Measurements from ENCODE around the gene ARFRP1.
"Not testable (repeated sequence)": the region's sequence is repeated elsewhere in the genome, so short reads cannot be mapped to it uniquely, and the experiment has no call there.

The ARFRP1 gene

DNA sequence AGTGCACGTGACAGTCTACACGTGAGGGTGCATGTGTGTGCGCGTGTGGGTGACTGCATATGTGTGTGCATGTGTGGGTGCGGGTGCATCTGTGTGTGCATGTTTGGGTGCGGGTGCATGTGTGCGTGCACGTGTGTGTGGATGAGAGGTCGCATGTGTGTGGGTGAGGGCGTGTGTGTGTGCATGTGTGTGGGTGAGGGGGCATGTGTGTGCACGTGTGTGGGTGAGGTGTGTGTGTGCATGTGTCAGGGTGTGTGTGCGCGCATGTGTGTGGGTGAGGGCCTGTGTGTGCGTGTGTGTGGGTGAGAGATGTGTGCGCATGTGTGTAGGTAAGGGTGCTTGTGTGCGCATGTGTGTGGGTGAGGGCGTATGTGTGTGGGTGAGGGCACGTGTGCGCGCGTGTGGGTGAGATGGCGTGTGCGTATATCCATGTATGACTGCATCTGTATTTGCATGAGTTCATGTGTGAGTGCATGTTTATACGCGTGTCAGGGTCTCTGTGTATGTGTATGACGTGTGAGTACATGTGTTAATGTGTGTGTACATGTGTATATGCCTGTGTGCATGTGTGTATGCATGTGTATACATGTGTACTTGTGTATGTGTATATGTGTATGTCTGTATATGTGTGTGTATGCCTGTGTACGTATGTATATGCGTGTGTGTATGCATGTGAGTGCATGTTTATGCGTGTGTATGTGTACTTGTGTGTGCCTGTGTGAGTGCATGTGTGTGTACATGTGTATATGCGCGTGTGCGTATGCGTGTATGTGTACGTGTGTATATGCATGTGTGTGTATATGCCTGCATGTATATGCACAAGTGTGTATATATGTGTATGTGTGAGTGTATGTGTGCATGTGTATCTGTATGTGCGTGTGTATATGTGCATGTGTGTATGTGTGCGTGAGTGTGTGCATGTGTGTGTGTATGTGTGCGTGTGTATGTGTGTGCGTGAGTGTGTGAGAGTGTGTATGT, 24.6 kb upstream of the ARFRP1 start:
- DNase-seq (ENCODE audit: low read depth in 1 of 2, low spot score in 1 of 2), result no peak

DNA sequence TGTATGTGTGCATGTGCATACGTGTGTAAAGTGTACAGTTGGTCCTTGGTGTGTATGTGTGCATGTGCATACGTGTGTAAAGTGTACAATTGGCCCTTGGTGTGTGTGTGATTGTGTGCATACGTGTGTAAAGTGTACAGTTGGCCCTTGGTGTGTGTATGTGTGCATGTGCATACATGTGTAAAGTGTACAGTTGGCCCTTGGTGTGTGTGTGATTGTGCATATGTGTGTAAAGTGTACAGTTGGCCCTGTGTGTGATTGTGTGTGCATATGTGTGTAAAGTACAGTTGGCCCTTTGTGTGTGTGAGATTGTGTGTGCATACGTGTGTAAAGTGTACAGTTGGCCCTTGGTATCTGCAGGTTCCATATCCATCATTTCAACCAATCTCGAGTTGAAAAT, 23.6 kb upstream of the ARFRP1 start:
- no peak for DNase-seq (ENCODE audit: low read depth in 1 of 2, low spot score in 1 of 2)

DNA sequence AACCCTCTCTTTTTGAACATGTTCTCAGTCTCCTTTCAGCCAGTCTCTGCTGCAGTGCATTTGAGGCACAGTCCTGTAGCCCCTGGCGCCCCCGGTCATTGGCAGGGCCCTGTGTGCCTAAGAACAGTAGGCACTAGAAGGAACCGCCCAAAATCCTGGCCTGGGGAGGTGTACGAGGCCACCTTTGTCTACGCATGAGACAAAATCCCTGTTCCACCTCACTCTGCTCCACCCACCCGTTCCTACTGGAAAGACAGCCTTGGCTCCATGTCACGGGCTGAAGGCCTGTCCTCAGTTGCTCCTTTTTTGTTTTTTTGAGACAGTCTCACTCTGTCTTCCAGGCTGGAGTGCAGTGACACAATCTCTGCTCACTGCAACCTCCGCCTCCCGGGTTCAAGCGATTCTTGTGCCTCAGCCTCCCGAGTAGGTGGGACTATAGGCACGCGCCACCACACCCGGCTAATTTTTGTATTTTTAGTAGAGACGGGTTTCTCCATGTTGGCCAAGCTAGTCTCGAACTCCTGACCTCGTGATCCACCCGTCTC, 22.5 kb upstream of the ARFRP1 start:
- not testable (repeated sequence) for DNase-seq (ENCODE audit: low read depth in 1 of 2, low spot score in 1 of 2)

DNA sequence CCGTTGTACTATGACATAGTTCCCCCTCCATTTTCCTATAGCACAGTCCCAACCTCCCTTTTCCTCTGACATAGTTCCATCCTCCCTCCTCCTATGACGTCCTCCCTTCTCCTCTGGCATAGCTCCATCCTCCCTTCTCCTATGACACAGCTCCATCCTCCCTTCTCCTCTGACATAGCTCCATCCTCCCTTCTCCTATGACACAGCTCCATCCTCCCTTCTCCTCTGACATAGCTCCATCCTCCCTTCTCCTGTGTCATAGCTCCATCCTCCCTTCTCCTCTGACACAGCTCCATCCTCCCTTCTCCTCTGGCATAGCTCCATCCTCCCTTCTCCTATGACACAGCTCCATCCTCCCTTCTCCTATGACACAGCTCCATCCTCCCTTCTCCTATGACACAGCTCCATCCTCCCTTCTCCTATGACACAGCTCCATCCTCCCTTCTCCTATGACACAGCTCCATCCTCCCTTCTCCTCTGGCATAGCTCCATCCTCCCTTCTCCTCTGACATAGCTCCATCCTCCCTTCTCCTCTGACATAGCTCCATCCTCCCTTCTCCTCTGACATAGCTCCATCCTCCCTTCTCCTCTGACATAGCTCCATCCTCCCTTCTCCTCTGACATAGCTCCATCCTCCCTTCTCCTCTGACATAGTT, 15.3 kb upstream of the ARFRP1 start:
- not testable (repeated sequence) for DNase-seq (ENCODE audit: low read depth in 1 of 2, low spot score in 1 of 2)

DNA sequence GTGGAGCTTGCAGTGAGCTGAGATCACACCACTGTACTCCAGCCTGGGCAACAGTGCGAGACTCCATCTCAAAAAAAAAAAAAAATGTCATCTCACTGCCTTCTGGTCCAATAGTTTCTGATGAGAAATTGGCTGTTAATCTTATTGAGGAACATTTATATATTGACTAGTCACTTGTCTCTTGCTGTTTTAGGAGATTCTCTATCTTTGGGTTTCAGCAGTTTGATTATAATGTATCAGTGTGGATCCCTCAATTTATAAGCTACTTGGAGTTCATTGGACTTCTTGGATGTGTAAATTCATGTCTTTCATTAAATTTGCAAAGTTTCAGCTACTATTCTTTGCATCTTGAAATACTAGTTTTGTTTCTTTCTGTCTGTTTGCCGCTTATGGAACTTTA, 11.2 kb upstream of the ARFRP1 start:
- DNase-seq (ENCODE audit: low read depth in 1 of 2, low spot score in 1 of 2), result no peak

DNA sequence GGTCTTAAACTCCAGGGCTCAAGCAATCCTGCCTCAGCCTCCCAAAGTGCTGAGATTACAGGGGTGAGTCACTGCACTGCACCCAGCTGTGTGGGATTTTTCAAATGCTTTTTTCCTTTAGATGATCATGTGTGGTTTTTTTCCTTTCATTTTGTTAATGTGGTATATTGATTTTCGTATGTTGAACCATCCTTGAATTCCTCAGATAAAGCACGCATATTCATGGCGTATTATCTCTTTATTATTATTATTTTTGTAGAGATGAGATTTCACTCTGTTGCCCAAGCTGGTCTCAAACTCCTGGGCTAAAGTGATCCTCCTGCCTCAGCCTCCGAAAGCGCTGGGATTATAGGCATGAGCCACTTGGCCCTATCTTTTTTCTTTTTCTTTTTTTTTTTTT, 7.1 kb upstream of the ARFRP1 start:
- no peak for DNase-seq (ENCODE audit: low read depth in 1 of 2, low spot score in 1 of 2)

DNA sequence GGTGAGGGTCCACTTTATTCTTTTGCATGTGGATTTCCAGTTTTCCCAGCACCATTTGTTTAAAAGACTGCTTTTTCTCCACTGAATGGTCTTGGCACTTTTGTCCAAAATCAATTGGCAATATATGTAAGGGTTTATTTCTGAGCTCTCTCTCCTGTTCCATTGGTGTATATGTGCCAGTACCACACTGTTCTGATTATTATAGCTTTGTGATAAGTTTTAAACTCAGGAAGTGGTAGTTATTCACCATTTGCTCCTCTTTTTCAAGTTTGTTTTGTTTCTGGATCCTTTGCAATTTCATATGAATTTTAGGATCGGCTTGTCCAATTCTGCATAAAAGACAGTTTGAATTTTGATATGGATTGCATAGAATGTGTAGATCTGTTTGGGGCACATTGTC, 4.4 kb upstream of the ARFRP1 start:
- DNase-seq (ENCODE audit: low read depth in 1 of 2, low spot score in 1 of 2), result no peak

DNA sequence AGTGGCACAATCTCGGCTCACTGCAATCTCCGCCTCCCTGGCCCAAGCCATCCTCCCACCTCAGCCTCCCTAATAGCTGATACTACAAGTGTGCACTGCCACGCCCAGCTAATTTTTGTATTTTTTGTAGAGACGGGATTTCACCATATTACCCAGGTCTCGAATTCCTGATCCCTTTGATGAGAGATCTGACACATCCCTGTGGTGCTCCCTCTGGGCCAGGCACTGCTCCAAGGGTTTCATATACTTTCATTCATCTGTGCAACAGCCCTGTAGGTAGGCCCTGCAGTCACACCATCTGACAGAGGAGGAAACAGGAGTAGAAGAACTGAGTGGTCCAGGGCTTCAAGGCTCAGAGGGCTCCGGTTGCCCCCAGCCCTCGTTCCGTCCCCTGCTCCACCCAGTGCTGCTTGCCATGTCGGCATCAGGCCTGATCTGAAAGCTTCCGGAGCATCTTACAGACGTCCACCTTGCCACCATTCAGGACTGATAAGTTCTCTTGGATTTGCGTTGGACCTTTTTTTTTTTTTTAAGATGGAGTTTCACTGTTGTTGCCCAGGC, 3.4 kb upstream of the ARFRP1 start:
- no peak for DNase-seq (ENCODE audit: low read depth in 1 of 2, low spot score in 1 of 2)

DNA sequence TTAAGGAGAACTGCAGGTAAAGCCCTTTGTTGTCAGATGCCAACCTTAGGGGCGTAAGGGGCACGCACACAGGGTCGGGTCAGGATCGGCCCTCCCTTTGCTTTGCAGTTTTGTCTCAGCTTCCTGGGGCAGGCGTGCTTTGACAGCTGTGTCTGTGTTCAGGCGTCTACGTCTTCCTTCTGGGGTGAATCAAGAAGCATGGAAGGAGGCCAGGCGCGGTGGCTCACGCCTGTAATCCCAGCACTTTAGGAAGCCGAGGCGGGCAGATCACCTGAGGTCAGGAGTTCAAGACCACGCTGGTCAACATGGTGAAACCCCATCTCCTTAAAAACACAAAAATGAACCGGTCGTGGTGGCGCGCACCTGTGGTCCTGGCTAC, 1.4 kb upstream of the ARFRP1 start:
- no peak for DNase-seq (ENCODE audit: low read depth in 1 of 2, low spot score in 1 of 2)

DNA sequence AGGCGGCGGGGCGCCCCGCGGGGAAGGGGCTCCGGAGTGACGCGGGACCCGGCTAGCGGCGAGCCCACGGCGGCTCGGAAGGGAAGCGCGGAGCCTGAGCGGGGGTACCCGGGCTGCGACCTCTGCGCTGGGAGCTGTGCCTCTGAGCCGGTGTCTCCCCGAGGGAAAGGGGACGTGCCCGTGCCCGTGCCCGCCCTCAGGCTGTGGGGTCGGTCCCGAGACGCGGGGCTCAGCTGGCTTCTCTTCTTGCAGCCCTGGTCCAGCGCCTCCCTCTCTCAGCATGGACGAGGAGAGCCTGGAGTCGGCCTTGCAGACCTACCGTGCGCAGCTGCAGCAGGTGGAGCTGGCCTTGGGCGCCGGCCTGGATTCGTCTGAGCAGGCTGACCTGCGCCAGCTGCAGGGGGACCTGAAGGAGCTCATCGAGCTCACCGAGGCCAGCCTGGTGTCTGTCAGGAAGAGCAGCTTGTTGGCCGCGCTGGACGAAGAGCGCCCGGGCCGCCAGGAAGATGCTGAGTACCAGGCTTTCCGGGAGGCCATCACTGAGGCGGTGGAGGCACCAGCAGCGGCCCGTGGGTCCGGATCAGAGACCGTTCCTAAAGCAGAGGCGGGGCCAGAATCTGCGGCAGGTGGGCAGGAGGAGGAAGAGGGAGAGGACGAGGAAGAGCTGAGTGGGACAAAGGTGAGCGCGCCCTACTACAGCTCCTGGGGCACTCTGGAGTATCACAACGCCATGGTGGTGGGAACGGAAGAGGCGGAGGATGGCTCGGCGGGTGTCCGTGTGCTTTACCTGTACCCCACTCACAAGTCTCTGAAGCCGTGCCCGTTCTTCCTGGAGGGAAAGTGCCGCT, 749 bp upstream of the ARFRP1 start:
- DNase-seq (ENCODE audit: low read depth in 1 of 2, low spot score in 1 of 2), result no peak

DNA sequence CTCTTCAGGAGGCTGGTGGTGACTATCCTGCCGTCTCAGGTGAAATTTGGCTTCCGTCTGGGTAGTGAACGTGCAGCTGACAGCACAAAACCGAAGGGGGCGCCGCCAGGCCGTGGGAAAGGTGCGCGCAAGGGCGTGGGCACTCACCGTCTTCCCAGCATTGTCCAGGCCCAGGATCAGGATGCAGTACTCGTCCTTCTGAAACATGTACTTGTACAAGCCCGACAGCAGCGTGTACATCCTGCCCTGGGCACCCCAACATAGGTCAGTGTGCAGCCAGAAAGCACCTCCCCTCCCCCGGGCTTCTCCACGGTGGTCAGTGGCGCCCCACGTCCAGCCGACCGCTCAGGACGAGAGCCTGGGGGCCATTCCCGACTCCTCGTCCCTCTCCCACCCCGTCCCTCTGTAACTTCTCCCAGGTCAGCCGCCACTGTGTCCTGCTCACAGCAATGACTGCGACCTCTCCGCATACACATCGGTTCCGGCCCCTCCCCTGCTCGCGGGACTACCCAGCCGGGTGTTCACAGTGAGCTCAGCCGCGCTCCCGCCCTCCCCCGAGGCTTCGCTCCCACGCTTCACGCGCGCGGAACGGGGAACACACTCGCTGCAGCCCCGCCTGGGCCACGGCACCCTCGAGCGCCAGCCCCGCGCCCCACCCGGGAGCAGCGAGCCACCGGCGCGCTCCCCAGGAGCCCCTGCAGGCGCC, 771 bp downstream of the ARFRP1 start:
- peak; percentile 33 to 52 for DNase-seq (ENCODE audit: low read depth in 1 of 2, low spot score in 1 of 2)

DNA sequence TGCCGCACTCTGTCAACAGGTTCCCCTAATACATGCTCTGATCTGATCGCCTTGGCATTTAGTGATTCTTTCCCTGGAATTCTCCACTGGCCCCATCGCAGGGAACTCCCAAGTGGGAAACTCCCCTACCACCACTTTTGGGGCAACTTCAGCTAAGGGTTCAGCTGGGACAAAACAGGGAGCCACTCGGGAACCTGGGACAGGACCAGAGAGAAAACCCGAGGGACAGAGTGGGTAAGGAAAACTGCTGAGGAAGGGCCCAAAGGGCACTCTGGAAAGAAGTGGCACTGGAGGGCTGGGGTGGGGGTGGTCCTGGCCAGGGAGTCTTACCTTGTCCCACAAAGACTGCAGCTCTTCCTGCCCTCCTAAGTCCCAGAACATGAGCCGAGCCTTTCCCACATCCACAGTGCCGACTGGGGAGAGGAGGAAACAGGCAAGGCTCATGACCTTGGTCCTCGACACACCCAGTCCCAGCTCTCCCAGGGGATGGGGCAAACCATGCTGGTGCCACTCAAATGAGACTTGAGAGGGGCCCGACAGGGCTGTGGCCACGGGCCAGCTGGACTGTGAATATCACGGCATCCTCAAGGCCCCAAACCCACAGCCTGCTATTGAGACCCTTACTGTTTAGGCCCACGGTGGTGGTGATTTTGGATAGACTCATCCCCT, 1.6 kb downstream of the ARFRP1 start:
- DNase-seq (ENCODE audit: low read depth in 1 of 2, low spot score in 1 of 2), result no peak

DNA sequence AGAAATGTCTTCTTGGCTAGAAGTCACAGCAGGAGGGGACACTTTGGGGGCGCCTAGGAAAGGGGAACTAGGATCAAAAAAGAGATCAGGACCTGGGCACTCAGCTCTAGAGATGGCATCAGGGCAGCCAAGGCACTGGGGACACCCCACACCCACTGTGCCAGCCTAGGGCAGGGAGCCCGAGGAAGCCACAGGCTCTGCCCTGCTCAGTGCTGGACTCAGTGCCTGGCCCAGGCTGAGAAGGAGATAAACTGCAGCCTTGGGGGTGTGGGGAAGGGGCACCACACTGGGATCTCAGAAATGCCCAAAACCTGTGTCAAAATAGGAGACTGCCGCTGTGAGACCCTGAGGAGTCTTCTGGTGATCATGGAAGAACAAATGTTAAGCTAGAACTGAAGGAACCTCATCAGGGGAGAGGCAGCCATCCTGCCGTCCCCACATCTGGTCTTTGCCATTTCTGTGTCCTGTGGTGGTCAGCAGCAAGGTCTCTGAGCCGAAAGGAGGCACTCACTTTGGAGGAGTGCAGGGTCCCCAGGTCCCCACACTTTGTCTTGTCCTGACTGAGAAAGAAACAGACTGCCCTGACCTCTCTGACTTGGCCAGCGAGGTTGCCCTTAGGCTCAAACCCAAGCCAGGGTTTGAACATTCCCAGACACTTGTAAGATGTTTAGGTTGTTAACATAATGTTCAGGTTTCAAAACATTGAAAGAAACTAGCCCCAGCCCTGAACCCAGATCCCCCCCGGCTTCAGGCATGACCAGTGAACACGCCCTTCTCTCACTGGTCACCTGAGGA, 2.3 kb downstream of the ARFRP1 start:
- DNase-seq (ENCODE audit: low read depth in 1 of 2, low spot score in 1 of 2), result no peak

DNA sequence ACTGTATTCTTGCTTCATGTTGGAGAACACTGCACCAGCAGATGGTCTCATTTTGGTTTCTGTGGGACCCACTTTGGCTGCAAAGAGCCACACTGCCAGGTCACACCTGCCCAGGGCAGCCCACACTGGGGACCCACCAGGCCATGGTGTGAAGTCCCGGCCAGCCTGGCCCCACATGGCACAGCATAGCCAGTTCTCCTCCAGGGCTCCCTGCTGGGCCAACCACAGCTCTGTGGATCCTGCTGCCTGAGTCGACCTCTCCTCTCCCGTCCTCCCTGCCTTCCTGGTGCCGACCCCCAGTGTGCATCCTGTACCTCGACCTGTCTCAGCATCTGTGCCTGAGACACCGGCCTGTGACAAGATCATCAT, 3.0 kb downstream of the ARFRP1 start:
- DNase-seq (ENCODE audit: low read depth in 1 of 2, low spot score in 1 of 2), result no peak

DNA sequence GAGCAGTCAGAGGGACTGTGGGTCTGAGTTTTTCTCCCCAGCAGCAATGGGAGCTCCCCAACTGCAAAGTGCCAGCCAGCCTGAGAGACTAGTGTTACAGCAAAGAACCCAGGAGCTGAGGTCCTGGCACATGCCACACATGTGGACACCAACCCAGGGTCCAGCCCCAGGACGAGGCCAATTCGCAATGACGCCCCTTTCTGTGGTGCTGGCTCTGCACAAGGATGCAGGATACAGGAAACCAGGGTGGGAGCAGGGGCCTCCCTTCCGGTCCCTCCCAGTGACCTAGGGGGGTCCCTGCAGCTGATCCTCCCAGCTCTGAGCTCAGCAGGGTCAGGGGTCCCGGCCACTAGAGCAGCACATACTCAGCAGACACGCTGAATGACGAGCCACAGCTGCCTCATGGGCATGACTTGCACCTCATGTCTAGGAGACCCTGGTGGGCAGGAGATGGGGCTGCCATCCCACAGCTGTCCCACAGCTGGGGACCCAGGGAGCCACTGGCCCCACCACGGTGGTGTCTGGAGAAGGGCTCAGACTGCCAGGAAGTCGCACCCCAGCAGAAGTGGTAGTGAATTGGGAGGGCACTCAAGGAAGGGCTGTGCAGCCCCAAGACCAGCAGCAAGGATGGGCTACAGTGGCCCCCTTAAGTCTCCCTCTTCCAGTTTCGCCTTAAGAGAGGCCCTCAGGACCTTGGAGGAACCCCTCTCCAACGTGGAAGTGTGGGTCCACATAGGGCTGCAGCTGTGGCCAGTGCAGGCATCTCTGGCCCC, 3.6 kb downstream of the ARFRP1 start:
- DNase-seq (ENCODE audit: low read depth in 1 of 2, low spot score in 1 of 2), result no peak

DNA sequence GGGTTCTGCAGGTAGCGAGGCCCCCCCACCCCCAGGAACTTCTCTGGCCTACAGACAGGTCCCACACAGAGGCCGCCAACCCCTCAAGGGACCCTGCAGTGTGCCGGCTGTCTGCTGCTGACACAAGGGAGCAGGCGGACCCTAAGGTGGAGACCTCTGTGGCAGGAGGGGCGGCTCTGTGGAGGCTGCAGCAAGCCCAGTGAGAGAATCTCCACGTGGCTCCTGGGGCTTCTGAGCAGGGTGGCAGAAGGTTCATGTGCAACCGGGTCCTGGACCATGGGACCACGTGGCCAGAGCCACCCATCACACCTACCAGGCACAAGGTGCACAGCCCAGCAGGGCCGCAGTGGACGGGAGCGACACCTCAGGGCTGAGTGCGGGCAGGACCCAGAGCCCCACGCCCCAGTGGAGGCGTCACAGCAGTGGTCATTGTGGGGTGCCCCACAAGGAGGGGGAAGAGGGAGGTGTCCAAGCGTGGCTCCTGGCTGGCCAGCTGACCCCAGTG, 4.3 kb downstream of the ARFRP1 start:
- DNase-seq (ENCODE audit: low read depth in 1 of 2, low spot score in 1 of 2), result no peak

DNA sequence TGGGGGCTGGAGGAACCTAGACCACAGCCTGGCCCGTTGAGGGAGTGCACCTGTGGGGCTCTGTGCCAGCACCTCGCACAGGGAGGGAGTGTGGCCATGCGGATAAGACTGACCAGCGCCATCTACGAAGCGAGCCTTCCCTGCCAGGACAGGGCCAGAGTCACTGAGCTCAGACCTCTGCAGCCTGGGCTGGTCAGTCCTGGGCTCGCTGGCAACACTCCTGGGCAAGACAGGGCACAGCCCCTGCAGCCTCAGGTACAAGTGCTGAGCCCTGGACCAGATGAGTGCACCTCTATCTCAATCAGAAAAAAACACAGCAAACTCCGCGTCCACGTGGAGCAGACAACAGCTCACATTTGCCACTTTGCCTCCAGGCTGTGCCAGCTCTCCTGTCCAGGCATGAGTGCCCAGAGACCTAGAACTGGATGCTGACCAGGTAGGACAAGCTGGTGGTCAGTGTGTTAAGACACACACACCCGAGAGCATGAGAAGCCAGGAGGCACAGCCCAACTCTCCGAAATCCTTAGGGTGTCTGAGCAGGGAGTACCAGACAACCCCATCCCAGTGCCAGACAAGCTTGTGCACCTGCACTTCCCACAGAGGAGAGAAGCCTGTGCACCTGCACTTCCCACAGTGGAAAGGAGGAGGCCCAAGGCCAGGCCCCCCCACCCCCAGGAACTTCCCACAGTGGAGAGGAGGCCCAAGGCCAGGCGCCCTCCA, 4.9 kb downstream of the ARFRP1 start:
- no peak for DNase-seq (ENCODE audit: low read depth in 1 of 2, low spot score in 1 of 2)

All from stimulated activated CD4-positive, alpha-beta T cell treated with anti-CD3 and anti-CD28 coated beads, Interleukin-15, amount 100 ng/mL, for 1 hour (primary cell).